Central memory CD8-positive, alpha-beta T cell (primary cell): Measurements from ENCODE around the gene CYRIA.

ENCODE experiments used
- ATAC-seq: fragments of 150-1000 bp; cut with Tn5 transposase; replicated peaks from 2 replicates; pipeline ENCODE4 v1.10.0; 2022; ENCODE audit warnings: mild to moderate bottlenecking, moderate FRiP score, moderate number of reproducible peaks; ENCODE audit not compliant: poor library complexity, severe bottlenecking; ENCODE audit errors: extremely low read depth
- DNase-seq, 2 donors: peaks; one replicate each; pipeline ENCODE4 v3.0.0; 2021; ENCODE audit warnings: low spot score in 2 of 2
- H3K27ac Mint-ChIP-seq: one replicate; pipeline ENCODE4 v1.8.0; 2022; ENCODE audit warnings: low read depth, mild to moderate bottlenecking, moderate library complexity, mixed read lengths
- H3K27me3 Mint-ChIP-seq: one replicate; pipeline ENCODE4 v1.8.0; 2022; ENCODE audit warnings: mixed read lengths
- H3K36me3 Mint-ChIP-seq: one replicate; pipeline ENCODE4 v1.8.0; 2022; ENCODE audit warnings: mild to moderate bottlenecking, moderate library complexity, mixed read lengths; ENCODE audit not compliant: insufficient read depth
- H3K4me1 Mint-ChIP-seq: one replicate; pipeline ENCODE4 v1.8.0; 2022; ENCODE audit warnings: mixed read lengths
- H3K4me3 Mint-ChIP-seq: one replicate; pipeline ENCODE4 v1.8.0; 2022; ENCODE audit warnings: mild to moderate bottlenecking, moderate library complexity, mixed read lengths
- H3K9me3 Mint-ChIP-seq: one replicate; pipeline ENCODE4 v1.8.0; 2022; ENCODE audit warnings: mixed read lengths

CYRIA gene

DNA sequence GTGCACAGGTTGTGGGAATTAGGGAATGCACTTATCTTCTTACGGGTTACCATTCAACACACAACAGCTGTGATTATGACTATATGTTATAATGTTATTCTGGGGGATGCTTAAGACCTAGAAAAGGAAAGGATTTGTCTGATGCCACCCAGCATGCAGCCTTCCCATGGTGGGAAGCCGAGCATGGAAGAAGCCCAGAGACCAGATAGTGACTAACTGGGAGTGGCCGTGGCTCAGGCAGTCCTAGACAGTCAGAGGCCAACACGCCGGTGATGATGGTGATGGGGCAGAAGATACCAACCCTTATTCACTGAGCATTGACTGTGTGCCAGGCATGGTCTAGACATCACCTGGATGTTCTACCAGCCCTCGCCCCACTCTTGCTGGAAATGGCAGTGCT, 35.9 kb downstream of the CYRIA start:
- Mint-ChIP-seq H3K4me1 (peaks cover 62% of the 10 kb centered on the region), H3K4me3 (no peak overlapping the region), H3K36me3 (peaks cover 2% of the 10 kb centered on the region), H3K9me3 (no peaks in the 10 kb centered on the region), H3K27ac (no peak overlapping the region), H3K27me3 (no peaks in the 10 kb centered on the region)
- no peak for DNase-seq
- ATAC-seq, result no peak

DNA sequence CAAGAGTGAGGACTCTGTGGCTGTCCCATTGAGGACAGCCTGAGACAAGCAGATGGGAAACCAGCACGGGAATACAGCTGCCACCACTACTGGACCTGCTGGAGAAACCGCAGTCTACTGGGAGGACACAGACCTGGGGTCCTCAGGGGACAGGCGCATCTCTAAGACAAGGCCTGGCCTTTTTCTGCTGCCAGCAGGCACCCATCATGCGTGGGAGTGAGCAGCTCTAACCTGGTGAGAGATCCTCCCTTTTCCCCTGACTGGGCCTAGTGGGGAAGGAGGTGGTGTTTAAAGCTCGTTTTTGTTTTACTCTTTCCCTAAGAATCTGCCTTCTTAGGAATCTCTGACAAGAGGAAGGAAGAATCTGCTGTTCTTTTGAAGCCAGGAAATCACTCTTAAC, 36.6 kb downstream of the CYRIA start:
- Mint-ChIP-seq H3K4me1 (peaks cover 62% of the 10 kb centered on the region), H3K27me3 (no peaks in the 10 kb centered on the region), H3K27ac (no peak overlapping the region), H3K36me3 (peaks cover 2% of the 10 kb centered on the region), H3K4me3 (no peak overlapping the region), H3K9me3 (no peaks in the 10 kb centered on the region)
- ATAC-seq (no peak), DNase-seq (no peak)

DNA sequence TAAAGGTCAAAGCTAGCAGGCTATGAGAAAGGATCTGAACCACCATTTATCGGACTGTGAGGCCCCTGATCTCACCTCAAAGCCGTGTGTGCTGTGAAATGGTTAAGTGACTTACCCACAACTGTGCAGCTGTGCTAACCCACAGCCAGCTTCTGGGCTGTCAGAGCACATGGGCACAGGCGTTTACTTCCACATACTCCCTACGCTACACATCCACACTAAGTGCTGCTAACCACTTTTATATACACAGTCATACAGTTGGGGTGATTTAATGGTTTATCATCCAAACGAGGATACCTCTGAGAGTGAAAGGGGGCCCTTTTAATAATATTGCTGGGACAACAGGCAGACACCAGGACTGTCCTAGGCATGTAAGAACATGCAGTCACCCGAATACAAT, 37.3 kb downstream of the CYRIA start:
- Mint-ChIP-seq H3K4me3 (no peak overlapping the region), H3K27ac (no peak overlapping the region), H3K9me3 (no peaks in the 10 kb centered on the region), H3K27me3 (no peaks in the 10 kb centered on the region), H3K4me1 (peaks cover 62% of the 10 kb centered on the region), H3K36me3 (peaks cover 2% of the 10 kb centered on the region)
- DNase-seq (no peak), ATAC-seq (no peak)

DNA sequence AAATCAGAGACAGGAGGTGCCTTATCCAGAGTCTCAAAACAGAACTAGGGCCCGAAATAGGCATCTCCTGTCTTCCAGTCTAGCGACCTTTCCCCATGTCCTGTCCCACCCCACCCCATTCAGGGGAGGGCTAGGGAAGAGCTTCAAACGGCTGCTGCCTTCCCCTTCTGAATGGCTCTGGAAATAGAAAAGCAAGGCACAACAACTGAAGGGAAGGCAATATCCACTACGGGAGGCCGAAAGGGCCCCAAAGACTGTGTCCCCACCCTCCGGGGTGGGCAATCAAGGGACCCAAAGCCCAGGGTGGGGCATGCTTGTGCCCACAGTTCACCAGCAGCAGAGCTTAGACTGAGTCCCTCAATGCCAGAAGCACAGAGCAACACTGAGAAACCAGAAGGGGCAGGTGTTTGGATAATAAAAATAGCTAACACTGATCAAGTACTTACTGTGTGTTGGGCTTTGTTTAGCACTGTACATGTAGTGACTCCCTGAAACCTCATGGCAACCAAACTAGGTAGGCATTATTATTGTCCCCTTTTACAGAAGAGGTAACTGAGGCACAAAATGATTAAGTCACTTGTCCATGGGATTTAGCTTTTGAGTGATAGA, 38.5 kb downstream of the CYRIA start:
- Mint-ChIP-seq H3K36me3 (peaks cover 5% of the 10 kb centered on the region), H3K27ac (peak overlapping the region; percentile 12), H3K4me3 (no peak overlapping the region), H3K9me3 (no peaks in the 10 kb centered on the region), H3K27me3 (no peaks in the 10 kb centered on the region), H3K4me1 (peaks cover 69% of the 10 kb centered on the region)
- ATAC-seq, result no peak
- no peak for DNase-seq

DNA sequence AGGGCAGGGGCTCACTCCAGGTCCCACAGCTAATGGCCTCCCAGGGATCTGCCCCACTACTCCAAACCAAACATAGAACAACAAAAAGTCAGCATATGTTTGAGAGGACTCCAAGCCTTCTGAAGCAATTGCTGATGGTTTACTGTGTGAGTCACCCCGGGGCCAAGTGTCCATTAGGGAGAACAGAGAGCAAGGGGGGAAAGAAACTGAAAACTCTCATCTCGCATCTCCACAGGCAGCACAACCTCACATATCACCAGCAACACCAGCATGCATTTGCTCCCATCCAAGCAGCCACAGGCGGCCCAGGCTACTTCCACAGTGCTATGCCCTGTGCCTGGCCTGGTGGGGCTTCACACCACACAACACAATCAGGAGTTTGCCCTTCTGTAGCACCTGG, 39.1 kb downstream of the CYRIA start:
- peaks cover 69% of the 10 kb centered on the region for H3K4me1 Mint-ChIP-seq
- H3K36me3 Mint-ChIP-seq, result peaks cover 5% of the 10 kb centered on the region

DNA sequence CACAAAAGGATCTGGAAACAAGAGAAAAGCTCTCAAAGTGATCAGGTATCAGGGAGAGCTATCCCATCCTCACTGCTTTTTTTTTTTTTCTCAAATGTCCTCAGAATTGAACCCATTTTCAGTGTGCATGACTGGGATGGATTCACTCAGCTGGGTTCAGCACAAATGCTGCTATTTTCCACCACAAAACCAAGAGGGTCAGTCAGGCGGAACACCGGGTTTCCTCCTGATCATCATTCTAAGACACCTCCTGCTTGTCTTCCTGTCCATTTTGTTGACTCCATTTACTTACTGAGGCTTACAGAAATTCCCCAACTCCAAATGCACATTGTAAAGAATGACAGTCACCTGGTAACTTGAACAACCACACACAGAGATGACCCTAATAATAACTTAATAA, 39.9 kb downstream of the CYRIA start:
- no peak overlapping the region for H3K4me3 Mint-ChIP-seq
- DNase-seq (no peak), ATAC-seq (no peak)
- H3K9me3 Mint-ChIP-seq, result no peaks in the 10 kb centered on the region
- H3K36me3 Mint-ChIP-seq, result peaks cover 5% of the 10 kb centered on the region
- no peaks in the 10 kb centered on the region for H3K27me3 Mint-ChIP-seq
- H3K27ac Mint-ChIP-seq, result no peak overlapping the region
- H3K4me1 Mint-ChIP-seq, result peaks cover 63% of the 10 kb centered on the region

More for the DNA sequence above, 39.1 kb downstream of the CYRIA start:
- ATAC-seq (no peak), DNase-seq (no peak)
- Mint-ChIP-seq H3K9me3 (no peaks in the 10 kb centered on the region), H3K27me3 (no peaks in the 10 kb centered on the region), H3K4me3 (no peak overlapping the region), H3K27ac (peak overlapping the region; percentile 12)

DNA sequence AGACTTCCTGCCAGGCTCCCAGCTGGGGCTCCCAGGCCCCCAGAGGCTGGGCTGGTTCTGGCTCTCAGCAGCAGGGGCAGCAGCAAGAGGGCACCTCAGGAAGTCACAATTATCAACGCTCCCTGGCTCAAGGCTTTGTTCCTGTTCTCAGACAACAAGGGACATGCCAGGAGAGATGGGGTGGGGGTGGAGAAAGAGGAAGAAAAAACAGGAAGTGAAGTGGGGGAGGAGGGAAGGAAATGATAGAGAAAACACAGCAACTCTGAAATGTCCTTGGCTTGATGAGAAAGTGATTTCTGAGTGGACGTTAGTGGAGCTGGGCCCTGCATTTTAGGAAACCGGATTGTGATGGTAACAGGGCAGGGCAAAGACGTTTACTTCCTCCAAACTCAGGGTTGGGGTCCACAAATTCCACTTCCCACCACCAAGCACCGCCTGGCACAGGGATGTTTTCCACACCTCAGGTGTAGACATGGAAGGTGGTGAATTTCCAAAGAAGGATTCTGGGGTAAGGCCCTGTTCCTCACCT, 40.4 kb downstream of the CYRIA start:
- Mint-ChIP-seq H3K36me3 (peaks cover 5% of the 10 kb centered on the region), H3K27ac (no peak overlapping the region), H3K4me3 (no peak overlapping the region), H3K4me1 (peaks cover 59% of the 10 kb centered on the region), H3K9me3 (no peaks in the 10 kb centered on the region), H3K27me3 (no peaks in the 10 kb centered on the region)
- ATAC-seq (no peak), DNase-seq (no peak)

DNA sequence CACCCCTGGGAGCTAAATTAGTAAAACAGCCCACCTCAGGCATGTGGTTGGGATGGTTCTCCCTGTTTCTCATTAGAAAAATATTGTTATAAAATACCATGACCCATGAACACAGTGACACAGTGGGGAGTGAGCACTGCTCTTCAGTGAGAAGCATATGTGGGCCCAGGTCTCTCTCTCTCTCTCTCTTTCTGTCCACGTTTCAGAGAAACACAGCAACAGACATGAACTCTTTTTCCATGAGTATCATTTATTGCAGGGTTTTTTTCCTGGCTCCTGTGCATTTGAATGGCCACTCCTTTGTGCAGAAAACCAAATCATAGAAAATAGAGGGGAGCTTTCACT, 41.2 kb downstream of the CYRIA start:
- Mint-ChIP-seq H3K9me3 (no peaks in the 10 kb centered on the region), H3K36me3 (peaks cover 4% of the 10 kb centered on the region), H3K4me3 (no peak overlapping the region), H3K27me3 (no peaks in the 10 kb centered on the region), H3K27ac (no peak overlapping the region), H3K4me1 (peaks cover 53% of the 10 kb centered on the region)
- DNase-seq (no peak), ATAC-seq (no peak)

DNA sequence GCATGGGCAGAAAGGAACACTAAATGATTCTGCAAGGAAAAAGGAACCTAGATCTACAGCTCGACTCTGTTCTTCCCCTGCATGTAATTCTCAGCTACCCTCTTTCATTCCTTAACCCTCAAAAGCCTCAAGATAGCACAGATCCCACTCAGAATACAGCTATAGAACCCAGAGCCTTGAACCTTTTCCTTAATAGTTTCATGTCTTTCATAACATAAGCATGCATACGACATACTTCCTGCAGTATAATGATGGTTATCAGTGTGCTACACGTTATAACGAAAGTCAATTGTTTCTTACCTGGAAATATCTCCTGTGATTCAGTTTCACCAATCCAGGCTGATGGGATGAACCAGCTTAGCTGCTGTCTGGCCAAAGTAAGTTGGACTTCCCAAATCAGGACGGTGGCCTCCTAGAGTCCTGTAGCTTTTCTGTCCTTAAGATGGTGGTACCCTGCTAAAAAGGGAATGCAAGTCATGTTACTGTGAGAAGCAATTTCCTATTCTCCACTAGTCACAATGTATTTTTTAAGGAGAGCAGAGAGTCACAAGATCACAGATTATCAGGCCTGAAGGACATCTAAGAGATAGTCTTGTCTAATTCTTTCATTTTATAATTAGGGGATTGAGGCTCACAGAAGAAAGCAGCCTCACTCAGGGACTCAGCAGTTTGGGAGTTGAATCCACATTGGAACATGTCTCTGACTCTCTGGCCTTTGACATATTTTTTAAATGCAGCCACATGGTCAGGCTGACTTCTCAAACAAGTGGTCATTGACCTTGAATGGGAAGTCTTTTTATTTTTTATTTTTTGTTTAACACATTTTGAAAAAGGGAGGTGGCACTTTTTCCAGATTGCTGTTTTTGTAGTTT, 41.8 kb downstream of the CYRIA start:
- no peak overlapping the region for H3K4me3 Mint-ChIP-seq
- H3K9me3 Mint-ChIP-seq, result no peaks in the 10 kb centered on the region
- ATAC-seq (no peak), DNase-seq (no peak)
- no peaks in the 10 kb centered on the region for H3K27me3 Mint-ChIP-seq
- H3K27ac Mint-ChIP-seq, result no peak overlapping the region
- peaks cover 3% of the 10 kb centered on the region for H3K36me3 Mint-ChIP-seq
- peaks cover 47% of the 10 kb centered on the region for H3K4me1 Mint-ChIP-seq

DNA sequence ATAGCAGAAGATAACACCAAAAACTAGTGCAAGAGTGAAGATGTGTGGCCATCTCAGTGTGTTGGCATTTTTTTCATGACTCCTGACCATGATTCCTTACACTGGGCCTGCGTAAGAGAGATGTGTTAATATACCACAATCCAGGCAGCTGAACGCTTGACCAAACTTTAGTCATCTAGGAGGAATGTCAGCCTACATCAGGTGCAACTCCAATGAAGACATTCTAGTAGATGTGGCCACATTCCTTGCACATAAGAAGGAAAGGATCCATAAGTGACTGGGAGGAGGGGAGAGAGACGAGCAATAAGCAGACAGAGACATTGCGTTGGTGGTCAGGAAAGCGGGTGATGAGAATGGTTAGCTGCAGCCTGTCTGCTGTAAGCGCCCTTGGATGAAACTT, 42.6 kb downstream of the CYRIA start:
- H3K9me3 Mint-ChIP-seq, result no peaks in the 10 kb centered on the region
- no peak overlapping the region for H3K27ac Mint-ChIP-seq
- H3K4me3 Mint-ChIP-seq, result no peak overlapping the region

DNA sequence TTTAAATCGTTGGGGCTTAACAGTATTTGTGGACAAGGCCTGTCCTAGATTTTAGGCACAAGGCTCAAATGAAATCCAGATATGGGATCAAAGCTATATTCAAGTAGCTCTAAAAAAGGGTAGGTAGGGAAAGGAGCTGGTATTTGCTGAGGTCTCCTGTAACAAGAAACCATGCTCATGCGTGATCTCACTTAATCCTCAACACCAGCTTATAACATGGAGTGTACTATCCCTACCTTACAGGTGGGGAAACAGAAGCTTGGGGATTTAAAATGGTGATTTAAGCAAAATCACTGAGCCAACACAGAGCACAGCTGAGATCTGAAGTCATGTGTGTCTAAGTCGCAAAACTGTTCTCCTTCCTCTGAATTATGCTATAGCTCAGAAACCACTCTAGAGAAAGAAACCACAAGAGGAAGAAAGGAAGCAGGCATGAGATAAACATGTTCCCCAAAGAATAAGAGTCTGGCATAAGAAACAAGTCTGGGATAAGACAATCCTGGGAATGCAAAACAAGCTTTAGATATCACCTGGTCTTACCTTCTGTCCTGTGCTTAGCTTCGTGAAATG, 43.1 kb downstream of the CYRIA start:
- Mint-ChIP-seq H3K4me1 (peaks cover 37% of the 10 kb centered on the region), H3K9me3 (no peaks in the 10 kb centered on the region), H3K27ac (no peak overlapping the region), H3K36me3 (peaks cover 3% of the 10 kb centered on the region), H3K4me3 (no peak overlapping the region), H3K27me3 (no peaks in the 10 kb centered on the region)
- DNase-seq (no peak), ATAC-seq (no peak)

More for the DNA sequence above, 42.6 kb downstream of the CYRIA start:
- Mint-ChIP-seq H3K27me3 (no peaks in the 10 kb centered on the region), H3K4me1 (peaks cover 41% of the 10 kb centered on the region), H3K36me3 (peaks cover 3% of the 10 kb centered on the region)
- no peak for ATAC-seq
- no peak for DNase-seq

DNA sequence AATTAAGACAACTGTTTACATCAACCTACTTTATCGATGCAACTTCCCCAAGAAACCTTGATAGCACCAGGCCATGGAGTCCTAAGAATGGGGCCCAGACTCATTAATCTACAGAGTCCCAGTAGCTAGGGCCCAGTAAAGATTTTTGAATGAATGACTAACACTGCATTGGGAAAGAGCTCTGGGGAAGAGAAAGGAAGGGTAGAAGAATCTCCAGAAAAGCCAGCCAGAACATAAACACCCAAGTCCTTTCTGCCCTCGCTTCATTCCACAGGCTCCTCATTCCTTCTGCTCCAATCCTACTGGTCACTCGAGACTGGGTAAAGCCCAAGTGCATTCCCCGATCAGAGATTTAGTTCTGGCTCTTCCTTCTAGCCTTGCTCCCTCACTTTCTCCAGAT, 44.3 kb downstream of the CYRIA start:
- Mint-ChIP-seq H3K9me3 (no peaks in the 10 kb centered on the region), H3K36me3 (peaks cover 3% of the 10 kb centered on the region), H3K27ac (no peak overlapping the region), H3K4me3 (no peak overlapping the region), H3K4me1 (peaks cover 26% of the 10 kb centered on the region), H3K27me3 (peaks cover 4% of the 10 kb centered on the region)
- ATAC-seq, result no peak
- DNase-seq, result no peak

DNA sequence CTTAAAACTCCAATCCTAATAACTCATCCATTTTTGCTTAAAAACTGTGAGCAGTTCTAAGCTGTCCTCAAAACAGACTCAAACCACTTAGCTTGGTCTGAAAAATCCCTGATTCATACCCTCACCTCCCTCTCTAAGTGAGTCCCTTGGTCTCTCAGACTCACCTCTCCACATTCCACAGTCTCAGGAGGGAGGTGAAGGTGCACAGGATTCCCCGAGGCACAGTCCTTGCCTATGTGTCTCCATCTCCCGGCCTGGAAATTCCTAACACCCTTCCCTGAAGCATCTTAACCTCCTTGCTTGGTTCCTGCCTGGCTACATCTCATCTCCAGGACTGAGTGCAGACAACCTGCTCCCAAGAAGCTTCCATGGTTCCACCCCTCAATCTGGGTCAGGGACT, 45.0 kb downstream of the CYRIA start:
- Mint-ChIP-seq H3K4me3 (no peak overlapping the region), H3K4me1 (peaks cover 18% of the 10 kb centered on the region), H3K36me3 (peaks cover 3% of the 10 kb centered on the region), H3K27me3 (peaks cover 11% of the 10 kb centered on the region), H3K9me3 (no peaks in the 10 kb centered on the region), H3K27ac (no peak overlapping the region)
- no peak for DNase-seq
- no peak for ATAC-seq
